Measurements from ENCODE around the gene FUT6.
"Not testable (repeated sequence)": the region's sequence is repeated elsewhere in the genome, so short reads cannot be mapped to it uniquely, and the experiment has no call there.

FUT6 gene, protein sequence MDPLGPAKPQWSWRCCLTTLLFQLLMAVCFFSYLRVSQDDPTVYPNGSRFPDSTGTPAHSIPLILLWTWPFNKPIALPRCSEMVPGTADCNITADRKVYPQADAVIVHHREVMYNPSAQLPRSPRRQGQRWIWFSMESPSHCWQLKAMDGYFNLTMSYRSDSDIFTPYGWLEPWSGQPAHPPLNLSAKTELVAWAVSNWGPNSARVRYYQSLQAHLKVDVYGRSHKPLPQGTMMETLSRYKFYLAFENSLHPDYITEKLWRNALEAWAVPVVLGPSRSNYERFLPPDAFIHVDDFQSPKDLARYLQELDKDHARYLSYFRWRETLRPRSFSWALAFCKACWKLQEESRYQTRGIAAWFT

DNA sequence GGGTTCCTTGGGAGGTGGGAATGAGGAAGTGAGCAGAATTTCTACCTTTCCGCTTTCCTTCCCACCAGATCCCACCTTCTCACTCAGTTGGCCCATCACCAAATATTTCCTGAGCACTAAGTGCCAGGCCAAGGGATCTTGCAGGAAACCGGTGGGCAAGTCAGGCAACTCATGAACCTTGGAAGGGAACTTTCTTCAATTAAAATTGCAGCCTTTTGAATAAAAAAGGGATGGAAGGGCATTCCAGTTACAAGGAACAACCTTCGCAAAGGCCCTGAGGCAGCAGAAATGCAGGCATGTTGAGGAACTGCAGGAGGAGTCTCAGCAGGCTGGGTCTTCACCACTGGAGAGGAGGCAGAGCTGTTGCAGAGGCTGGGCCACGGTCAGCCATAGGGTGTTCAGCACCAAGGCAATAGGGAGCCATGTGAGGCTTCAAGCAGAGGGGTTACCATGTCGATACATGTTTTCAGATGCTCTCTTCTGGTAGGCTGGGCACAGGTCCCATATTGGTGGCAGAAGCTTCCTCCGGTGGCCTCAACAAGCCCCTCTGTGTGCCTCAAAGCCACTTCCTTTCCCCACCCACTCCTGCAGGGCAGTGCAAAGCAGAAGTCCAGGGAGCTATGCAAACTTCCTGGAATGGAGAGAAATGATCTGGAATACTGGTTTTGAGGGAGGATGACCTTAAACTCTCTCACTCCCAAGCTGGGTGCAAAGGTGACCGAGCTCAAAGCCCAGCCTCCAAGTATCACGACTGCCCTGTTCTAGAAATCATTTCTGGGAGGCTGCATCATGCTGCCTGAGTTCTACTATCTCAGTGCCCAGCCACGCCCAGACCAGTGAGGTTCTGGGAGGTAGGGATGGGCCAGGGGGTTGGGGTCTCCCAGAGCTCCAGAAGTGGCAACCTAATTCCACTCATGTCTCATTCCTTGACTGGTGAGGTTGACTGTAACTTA lies at the start of gene FUT6:
TSS of gene FUT6 (minus strand) at position 638 of the 953 bp plus-strand sequence. CDS start 7,135 bp downstream, outside the sequence.
- no peak for DNase-seq (ENCODE audit: low read depth)
- H3K4me3 ChIP-seq (ENCODE audit: low read length) = no peak within 1 kb of the TSS
- TF ChIP-seq, protein P1, sequence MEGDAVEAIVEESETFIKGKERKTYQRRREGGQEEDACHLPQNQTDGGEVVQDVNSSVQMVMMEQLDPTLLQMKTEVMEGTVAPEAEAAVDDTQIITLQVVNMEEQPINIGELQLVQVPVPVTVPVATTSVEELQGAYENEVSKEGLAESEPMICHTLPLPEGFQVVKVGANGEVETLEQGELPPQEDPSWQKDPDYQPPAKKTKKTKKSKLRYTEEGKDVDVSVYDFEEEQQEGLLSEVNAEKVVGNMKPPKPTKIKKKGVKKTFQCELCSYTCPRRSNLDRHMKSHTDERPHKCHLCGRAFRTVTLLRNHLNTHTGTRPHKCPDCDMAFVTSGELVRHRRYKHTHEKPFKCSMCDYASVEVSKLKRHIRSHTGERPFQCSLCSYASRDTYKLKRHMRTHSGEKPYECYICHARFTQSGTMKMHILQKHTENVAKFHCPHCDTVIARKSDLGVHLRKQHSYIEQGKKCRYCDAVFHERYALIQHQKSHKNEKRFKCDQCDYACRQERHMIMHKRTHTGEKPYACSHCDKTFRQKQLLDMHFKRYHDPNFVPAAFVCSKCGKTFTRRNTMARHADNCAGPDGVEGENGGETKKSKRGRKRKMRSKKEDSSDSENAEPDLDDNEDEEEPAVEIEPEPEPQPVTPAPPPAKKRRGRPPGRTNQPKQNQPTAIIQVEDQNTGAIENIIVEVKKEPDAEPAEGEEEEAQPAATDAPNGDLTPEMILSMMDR (conservative IDR thresholded peaks at IDR 0.05; ENCODE audit: low read depth, low read length) = no peak

DNA sequence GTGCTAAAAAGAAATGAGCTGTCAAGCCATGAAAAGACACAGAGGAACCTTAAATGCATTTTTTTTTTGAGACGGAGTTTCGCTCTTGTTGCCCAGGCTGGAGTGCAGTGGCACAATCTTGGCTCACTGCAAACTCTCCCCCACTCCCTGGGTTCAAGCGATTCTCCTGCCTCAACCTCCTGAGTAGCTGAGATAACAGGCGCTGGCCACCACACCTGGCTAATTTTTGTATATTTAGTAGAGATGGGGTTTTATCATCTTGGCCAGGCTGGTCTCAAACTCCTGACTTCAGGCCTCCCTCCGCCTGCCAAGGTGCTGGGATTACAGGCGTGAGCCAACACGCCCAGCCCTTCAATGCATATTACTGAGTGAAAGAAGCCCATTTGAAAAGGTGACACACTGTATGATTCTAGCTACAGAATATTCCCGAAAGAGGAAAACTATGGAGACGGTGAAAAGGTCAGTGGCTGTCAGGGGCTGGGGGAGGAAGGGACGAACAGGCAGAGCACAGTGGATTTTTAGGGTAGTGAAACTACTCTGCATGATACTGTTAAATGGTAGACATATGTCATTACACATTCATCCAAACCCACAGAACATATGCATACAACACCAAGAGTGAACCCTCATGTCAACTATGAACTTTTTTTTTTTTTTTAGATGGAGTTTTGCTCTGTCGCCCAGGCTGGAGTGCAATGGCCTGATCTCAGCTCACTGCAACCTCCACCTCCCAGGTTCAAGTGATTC lies 44.7 kb upstream of the FUT6 start:
- DNase-seq (ENCODE audit: low read depth); H3K4me3 ChIP-seq (ENCODE audit: low read length): not testable (repeated sequence)

DNA sequence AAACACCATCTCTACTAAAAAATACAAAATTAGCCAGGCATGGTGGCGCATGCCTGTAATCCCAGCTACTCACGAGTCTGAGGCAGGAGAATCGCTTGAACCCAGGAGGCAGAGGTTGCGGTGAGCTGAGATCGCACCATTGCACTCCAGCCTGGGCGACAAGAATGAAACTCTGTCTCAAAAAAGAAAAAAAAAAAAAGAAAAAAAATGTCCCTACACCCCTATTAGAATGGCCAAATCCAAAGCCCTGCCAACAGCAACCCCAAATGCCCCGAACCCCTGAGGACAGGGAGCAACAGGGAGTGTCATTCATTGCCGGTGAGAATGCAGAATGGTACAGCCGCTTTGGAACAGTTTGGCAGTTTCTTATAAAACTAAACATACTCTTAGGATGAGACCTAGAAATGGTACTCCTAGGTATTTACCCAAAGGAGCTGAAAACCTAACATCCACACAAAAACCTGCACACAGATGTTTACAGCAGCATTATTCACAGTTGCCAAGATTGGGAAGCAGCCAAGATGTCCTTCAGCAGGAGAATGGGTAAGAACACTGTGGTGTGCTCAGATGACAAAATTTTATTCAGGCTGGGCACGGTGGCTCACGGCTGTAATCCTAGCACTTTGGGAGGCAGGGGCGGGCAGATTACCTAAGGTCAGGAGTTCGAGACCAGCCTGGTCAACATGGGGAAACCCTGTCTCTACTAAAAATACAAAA lies 43.8 kb upstream of the FUT6 start:
- H3K4me3 ChIP-seq (ENCODE audit: low read length); DNase-seq (ENCODE audit: low read depth): not testable (repeated sequence)

DNA sequence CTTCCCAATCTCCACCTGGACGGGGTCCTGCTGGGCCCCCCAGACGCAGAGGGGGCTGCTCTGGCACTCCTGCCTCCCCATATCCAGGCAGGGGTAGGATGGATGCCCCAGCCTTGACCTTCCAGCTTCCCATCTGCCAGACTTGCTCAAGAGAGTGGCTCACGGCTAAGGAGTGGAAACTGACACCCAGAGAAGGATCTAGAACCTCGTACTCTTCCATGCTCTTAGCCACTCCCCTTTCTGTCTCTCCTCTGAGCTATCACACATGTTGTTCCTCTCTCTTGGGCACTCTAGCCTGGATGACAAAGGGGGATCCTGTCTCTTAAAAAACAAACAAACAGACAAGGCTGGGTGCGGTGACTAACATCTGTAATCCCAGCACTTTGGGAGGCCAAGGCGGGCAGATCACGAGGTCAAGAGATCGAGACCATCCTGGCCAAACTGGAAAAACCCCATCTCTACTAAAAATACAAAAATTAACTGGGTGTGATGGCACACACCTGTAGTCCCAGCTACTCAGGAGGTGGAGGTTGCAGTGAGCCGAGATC lies 43.0 kb upstream of the FUT6 start:
- H3K4me3 ChIP-seq (ENCODE audit: low read length) = no peak overlapping the region
- TF ChIP-seq, protein P1 (conservative IDR thresholded peaks at IDR 0.05; ENCODE audit: low read depth, low read length) = no peak
- no peak for DNase-seq (ENCODE audit: low read depth)

DNA sequence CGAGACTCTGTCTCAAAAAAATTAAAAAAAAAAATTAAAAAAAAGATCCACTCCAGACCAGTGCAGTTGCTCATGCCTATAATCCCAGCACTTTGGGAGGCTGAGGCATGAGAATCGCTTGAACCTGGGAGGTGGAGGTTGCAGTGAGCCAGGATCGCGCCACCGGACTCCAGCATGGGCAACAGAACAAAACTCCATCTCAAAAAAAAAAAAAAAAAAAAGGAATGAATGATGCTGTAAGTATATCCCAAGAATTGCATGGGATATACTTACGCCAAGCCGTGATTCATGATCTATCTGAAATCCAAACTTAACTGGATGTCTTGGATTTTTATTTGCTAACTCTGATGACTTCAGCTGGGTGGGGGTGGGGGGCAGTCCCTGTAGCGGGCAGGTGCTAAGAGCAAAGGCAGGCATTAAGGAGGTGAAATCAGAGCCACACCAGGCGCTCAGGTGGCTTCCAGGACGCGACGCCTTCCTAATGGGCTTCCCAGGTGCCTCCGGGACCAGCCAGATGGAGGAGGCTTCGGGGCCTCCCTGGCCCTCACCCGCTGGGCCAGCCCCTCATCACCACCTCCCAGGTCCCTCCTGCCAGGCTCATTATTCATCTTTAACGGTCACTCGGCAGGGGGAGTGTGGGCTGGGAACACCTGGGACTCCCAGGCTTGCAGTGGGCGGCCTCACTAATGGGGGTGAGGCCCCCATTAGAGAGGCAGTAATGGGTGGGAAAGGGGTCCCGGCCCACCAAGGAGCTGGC lies 42.2 kb upstream of the FUT6 start:
- TF ChIP-seq, protein P1 (conservative IDR thresholded peaks at IDR 0.05; ENCODE audit: low read depth, low read length) = no peak
- H3K4me3 ChIP-seq (ENCODE audit: low read length) = no peak overlapping the region
- DNase-seq (ENCODE audit: low read depth) = no peak

DNA sequence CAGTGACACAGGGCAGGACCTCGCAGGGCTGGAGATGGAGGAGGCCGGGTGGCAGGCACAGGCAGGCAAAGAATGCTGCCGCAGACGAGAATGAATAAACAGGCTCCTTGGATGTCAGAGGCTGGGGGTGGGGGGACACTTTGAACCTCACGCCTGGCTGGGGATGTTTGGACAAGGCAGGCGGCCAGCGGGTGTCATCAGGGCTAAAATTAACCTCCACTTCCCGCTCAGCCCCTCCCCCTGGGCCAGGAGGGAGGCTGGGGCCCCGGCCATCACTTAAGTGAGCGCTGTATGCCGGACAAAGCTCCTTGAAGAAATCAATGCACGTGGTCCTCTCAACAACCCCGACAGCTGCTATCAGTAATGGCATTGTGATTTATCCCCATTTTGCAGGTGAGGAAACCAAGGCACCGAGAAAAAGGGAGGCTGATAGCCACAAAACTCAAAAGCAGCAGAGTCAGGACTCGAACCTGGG lies 41.1 kb upstream of the FUT6 start:
- DNase-seq (ENCODE audit: low read depth) = peak; percentile 21
- H3K4me3 ChIP-seq (ENCODE audit: low read length) = no peak overlapping the region
- TF ChIP-seq, protein P1 (conservative IDR thresholded peaks at IDR 0.05; ENCODE audit: low read depth, low read length) = no peak

DNA sequence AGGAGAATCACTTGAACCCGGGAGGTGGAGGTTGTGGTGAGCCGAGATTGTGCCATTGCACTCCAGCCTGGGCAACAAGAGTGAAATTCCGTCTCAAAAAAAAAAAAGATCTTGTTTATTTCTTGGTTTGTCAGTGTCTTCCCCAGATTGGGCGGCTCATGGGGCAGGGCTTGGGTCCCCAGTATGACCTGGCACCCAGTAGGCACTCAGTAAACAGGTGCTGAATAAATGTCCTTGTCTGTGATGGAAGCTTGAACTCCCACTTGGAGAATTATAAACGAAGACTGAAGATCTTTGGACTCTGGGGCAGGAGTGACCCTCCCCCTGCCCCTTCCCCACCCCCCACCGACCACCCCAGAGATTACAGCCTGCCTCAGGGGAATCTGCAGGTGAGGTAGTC lies 40.7 kb upstream of the FUT6 start:
- TF ChIP-seq, protein P1 (conservative IDR thresholded peaks at IDR 0.05; ENCODE audit: low read depth, low read length) = no peak
- H3K4me3 ChIP-seq (ENCODE audit: low read length) = no peak overlapping the region
- DNase-seq (ENCODE audit: low read depth) = no peak
